GM18861 (cell line): ENCODE data around the gene PNCK.
"Not testable (repeated sequence)": the region's sequence is repeated elsewhere in the genome, so short reads cannot be mapped to it uniquely, and the experiment has no call there.

ENCODE experiments used
- ATAC-seq: cut with Tn5 transposase; IDR thresholded peaks from one replicate; pipeline ENCODE4 v1.9.1; 2021; ENCODE audit not compliant: unreplicated experiment

PNCK gene

DNA sequence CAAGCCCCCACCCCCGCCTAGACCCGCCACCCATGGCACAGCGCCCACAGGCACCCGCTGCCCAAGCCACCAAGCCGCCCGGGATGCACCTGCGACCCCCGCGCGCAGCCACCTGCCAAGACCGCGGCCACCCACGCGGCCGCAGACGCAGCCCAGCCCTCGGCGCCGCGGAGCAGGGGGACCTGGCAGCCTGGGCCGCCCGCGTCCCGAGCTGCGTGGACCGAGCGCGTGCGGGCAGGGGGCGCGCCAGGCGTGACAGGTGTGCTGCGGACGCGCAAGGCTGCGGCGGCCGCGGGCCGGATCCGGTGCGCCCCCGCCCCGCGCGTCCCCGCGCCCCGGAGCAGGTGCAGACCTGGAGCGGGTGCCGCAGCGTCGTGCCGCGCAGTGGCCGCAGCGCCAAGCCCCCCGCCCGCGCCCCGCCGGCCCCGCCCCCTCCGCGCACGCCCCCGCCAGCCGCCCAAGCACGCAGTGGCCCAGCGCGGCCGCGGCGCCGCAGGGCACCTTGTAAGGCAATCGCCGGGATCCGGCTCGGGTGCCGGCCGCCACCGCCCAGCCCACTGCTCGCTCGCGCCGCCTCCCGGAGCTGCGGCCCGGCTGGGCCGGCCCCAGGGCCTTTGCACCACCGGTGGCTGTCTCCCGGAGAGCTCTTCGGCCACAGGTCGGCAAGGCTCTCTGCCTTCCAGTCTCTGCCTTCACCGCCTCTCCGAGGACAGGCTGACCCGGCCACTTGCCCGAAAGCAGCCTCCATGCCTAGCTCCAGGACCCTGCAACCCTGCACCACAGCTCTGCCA, at the start of gene PNCK:
TSS of gene PNCK (minus strand) at position 386 of the 791 bp plus-strand sequence. CDS start 737 bp downstream, outside the sequence.
- ATAC-seq, result no peak

DNA sequence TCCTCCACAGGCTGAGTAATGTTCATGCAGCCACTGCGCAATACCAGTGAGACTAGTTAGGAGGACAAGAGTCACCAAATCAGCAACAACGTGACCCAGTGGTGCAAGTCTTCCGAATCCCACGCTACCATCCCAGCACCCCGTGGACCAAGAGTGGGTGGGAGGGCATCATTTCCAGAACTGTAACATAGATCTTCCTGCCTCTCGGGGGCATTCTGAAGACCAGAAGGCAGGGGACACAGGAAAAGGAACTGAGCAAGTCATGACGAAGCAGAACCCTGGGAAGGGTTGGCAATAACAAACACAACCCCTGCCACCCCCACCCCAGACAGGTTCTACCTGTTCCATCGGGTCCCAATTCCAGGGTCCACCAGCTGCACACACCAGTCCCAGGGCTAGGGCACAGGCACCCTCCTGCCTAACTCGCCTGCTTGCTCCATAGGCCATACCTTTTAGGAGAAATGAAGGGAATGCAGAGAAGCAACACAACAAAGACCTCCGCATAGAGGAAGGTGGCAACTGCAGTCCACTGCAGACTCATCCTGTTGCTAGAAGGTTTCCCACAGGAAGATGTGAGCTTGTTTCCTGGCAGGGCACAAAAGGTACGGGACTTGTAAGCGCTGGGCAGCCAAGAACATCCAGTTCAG, 49.2 kb upstream of the PNCK start:
- ATAC-seq, result no peak

DNA sequence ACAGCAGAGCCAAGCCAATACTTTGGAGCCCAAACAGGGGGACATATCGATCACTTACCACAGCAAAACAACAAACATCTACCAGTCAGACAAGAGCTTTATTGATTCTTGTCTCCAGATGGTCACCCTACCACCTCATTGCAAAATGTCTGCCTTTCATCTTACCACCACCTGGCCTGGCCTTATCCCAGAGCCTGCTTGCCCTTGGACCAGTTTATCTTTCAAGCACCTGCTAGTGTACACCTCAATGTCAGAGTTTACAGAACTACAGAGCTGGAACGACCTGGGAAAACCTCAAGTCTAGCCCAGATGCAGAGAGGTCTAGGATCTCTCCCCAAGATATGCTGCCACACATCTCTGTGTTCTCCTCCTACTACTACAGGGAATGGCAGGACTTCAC, 46.1 kb upstream of the PNCK start:
- ATAC-seq, result no peak

DNA sequence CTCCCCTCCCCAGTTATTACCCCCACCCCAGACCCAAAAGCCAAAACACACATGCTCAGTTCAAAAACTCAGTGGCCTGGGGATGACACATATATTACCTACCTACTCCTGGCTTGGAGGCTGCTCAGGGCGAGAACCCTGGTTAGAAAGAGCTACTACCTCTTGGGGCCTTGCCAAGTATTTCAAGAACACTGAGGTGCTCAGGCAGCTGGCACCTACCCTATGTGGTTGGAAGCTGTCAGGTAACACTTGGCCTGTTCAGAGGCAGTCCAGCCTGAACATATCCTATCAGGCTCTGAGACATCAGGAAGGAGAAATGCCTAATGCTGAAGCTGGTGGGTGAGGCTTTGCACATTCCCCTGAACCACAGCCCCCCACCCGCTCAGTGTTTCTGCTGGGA, 45.6 kb upstream of the PNCK start:
- ATAC-seq, result no peak

DNA sequence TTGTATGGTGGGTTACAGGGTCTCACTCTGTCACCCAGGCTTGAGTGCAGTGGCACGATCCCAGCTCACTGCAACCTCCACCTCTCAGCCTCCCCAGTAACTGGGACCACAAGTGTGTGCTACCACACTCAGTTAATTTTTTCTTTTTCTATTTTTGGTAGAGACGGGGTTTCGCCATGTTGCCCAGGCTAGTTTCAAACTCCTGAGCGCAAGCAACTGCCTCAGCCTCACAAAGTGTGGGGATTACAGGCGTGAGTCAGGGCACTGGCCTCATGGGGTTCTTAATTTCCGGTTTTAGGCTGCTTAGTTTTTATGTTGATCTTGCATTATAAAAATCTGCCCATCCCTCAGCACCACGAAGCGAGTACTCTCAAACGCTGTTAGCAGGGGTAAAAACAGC, 43.8 kb upstream of the PNCK start:
- ATAC-seq, result no peak

DNA sequence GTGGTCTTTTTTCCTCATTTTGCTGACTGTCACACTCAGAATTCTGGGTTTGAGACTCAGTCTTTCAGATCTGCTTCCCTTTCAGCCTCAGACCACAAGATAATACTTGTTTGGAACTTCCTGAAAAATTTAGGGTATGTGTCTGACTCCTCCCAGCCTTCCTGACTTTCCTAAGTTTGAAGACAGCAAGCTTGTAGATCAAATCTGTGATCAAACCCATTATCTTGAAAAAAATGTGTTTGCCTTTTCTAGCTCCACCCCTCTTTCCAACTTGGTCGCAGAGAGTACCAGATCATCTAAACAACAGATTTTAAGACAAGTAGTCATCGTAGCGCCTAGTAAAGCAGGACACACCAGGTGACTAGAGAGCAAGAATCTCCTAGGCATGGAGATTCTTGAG, 40.6 kb upstream of the PNCK start:
- no peak for ATAC-seq

DNA sequence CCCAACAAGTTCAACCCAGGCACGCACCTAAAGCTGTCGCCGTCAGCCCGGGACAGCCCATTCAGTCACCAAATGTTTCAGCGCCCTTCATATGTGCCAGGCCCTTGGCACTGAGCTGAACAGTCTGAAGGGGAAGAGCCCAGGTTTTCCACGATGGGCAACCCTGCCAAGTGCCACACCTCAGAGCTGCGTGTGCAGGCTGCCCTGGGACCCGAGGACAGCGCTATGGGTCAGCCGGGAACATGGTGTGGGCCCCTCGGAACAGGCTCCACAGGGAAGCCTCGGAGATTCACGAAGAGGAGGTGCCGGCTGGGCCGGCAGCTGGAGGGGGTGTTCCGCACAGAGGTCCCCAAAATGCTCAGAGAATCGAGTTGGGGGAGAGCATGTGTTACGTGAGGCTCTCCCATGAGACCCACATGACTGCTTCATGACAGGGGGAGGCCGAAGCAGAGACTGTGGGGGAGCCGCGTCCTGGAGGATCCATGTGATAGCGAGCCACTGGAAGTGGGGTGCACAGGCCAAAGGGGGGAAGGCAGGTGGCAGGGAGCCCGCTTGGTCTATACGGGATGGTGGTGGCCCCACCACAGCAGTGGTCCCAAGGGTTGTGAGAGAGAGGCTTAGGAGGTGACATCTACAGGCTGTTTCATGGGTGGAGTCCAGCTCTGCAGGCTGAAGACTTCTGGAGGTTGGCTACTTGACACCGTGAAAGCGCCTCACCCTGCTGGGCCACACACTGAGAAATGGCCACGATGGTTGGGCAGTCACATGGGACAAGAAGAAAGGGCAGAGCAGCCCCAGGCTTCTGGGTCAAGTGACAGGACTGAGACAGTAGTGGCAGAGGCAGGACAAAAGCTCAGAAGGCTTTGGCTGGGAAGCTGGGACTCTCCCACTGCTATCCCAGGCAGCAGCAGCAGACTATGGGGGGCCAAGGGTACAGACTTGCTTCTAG, 36.4 kb upstream of the PNCK start:
- no peak for ATAC-seq

DNA sequence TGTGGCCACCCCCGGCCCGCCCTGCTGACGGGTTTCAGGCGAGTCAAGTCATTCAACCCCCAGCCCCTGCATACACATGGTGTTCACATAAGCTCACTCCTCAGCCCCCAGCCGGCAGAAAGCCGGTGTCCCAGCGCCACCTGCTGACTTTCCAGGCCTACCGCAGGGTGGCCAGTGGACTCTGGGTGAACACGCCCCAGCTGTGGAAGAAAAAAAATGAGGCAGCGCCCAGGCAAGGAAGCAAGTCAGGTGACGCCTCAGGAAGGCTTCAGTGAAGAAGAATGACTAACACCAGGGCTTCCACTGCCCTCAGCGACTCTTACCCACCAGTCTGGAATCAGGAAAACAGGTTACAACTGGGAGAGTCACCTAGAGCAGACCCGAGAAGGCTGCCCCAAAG, 34.8 kb upstream of the PNCK start:
- no peak for ATAC-seq

DNA sequence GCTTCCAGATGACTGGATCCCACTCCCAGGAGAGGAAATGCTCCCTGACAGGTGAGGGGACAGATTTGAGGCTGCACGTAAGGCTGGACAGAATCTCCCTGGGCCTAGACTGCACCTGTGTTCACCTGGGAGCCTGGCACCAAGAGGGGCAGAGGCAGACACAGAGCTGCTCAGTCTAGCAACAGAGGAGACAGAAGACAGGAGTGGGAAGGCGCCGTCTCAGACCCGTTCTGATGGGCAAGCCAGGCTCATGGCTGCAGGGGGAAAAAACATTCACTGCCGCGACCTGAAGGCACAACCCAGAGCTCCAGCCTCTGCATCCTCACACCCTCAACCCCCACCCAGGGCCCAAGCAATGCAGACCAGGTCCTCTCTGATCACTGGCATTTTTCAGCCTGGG, 33.8 kb upstream of the PNCK start:
- no peak for ATAC-seq

DNA sequence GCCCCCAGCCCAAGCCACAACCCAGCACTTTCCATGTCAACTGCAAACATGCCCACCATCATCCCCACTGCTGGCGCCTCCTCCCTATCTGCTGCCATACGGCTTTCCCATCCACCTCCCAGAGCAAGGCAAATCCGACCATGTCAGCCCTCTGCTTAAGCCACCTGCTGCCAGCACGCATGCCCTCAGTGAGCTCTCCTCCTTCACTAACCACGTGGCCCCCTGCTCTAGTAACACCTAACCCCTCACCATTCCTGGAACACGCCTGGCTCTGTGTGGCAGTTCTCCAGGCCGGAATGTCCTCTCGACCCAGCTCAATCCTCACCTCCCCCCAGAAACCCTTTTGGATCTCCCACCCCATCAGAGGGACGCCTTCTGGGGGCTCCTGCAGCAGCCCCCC, 33.2 kb upstream of the PNCK start:
- no peak for ATAC-seq

DNA sequence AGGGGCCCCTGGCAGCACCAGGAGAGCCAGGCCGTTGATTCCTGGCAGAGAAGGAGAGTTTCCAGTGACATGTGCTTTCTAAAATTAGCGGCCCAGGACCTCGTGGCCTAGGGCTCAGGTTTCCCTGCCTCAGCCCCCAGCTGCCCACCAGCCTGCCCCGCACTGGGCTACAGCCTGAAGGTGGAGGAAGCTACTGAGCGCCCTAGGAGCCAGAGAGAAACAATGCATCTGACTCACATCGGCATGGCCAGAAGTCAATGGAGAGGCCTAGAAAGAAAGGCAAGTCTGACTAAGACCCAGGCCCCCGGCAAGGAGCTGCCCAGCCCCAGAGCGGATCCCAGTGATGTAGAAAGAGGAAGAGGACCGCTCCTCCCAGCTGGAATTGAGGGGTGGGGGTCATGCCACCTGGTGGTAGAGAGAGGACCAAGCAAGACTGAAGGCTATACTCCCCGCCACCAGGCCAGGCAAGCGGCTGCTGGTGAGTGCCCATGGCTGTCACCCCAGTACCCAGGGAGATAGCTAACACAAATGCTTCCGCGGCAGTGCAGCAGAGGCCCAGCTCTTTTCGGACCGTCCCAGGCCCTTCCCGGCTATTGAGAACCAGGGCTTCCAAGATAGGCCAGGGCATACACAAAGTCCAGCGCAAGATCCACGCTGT, 31.9 kb upstream of the PNCK start:
- not testable (repeated sequence) for ATAC-seq

DNA sequence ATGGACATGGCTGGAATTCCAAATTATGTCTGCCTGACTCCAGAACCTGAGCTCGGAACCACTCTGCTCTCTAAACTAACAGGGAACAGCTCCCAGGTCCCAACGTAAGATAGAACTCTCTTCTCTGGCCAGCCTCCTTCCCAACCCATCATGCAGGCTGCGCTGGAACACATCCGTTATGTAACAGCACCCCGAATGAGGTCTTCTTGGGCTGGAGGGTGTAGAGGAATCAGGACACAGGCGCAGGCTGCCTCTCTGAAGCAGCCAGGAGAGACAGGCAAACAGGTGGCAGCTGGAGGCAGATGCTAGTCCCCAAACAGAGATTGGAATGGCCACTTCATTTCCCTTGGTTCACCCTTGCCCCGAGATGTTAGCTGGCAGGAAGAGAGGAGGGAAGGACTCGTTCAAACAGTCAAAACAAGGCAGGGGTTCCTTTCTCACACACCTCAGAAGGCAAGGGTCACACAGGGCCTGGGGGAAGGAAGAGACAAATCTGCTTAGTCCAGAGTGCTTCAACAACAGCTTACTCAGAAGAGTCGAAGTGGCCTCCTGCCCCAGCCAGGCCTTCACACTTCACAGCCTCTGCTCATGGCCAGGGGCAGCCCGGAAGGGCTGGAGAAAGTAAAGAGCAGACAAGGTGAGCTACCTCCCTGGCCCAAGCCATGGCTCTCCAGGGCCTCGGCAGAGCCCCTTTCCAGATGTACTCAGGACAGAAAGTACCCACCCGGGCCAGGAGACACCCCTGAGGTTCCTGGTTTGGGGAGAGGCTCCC, 31.2 kb upstream of the PNCK start:
- ATAC-seq, result not testable (repeated sequence)

DNA sequence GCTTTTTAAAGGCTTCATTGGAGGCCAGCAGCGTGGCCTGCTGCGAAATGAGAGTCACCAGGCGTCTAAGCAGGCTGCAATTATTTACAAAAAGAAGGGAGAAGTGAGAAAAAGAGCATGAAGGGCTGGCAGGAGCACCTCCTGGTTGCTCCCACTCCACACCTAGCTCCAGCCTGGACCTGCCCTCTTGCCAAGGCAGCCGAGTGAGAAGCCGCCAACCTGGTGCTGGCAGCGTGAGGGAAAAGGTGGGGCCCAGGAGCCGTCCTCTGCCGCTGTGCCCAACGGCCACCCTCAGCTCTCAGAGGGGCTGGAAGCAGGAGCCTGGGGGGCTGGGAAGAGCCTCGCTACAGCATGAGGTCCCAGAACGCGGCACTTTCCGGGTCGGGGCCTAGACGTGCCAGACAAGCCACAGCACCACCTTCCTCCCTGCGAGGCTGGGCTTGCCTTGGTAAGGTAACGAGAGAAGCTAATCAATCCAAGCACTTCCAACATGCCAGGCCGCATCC, 30.5 kb upstream of the PNCK start:
- ATAC-seq, result no peak

DNA sequence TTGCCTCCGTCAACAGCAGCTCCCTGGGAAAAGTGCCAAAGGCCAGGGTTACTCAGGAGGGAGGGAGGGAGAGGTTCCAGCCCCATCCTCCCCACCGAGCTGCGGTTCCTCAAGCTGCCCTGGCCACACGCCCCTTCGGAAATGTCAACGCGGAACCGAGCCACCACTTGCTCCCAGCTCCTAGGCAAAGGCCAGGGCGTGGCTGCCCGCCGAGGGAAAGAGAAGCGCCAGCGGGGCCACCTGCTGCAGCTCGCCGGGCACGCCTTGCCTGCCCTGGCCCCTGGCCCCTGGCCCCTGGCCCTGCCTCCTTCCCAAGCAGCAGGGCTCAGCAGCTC, 29.4 kb upstream of the PNCK start:
- ATAC-seq, result no peak

DNA sequence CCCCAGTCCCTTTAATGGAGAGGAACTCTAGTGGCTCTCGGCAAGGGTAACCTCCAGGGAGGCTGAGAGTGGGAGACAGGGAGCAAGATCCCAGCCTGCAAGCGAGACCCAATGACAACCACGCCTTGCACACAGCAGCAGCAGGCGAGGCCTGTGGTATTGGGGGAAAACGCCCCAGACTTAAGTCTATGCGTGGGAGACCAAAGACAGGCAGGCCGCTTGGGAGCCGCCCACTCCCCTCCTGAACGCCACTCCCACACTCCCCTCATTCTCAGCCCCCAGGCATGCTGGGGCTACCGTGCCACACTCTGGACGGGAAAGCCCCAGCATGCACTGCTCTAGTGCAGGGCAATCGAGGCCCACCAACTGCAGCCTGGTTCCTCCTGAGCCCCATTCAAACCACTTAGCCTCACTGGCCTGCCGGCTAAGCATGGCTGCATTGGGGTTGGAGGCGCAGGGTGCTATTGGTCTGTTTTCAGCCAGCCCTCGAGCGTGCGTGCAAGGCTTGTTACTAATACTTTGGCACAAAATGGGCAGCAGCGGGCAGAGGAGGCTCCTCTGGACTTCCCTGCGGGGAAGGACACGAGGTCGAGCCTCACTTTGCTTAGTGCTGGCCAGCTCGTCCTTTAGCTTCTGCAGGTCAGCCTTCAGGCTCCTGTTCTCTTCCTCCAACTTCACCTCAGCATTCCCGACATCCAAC, 28.9 kb upstream of the PNCK start:
- ATAC-seq, result no peak

DNA sequence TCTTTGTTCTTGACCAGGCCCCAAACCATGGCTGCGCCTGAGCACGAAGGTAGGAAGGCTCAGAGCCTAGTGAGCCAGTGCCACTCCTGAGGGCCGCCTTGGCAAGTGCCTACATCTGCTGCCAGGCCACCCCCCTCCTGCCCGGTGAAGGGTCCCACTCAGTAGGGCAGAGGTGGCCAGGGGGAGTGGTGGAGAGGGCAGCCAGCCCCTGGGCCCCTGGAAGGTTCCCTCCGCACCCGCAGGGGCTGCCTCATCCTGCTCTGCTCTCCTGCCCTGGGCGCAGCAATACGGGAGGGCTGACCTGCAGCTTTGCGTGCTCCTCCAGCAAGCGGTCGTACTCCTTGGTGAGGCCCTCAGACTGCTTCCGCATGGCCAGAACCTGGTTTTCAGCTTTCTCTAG, 28.1 kb upstream of the PNCK start:
- ATAC-seq, result no peak

DNA sequence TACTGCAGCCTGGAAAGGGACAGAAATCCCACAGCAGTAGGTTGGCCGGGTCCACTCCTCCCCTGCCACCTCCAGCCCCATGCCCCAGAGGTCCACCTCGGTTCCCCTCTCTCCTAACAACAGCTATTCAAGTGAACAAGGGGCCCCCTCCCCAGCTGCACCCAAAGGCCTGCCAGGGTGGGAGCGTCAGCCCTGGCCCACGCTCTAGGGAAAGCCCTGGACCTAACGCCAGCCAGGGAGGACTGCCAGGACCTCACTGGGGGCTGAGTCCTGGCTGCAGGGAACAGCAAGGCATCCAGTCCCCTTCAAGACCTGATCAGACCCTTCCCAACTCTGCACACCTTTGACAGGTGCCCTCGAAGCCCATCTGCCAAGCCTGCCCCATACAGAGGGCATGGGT, 27.4 kb upstream of the PNCK start:
- ATAC-seq, result no peak

DNA sequence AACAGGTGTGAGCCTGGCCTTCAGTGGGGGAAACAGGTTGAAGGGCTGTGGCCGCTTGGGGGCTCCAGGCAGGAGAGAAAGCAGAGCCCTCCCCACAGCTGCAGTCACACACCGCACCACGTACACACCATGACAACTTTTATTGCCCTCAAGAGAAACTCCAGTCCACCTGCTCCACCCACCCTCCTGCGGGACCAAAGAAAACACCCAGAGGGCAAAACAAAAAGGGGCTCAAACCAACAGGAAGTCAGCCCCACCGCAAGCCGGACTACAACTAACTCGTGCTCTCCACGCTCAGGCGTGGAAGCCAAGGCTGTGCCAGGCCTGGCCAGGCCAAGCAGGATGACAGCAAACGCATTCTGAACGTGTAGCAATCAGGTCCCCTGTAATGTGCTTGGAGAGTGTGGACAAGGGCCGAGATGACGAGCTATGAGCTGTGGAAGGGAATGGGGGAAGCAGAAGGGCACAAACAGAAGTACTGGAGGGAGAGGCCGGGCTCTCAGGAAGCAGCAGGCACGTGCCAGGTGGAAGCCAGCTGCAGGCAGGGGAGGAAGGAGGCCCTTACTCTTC, 26.8 kb upstream of the PNCK start:
- ATAC-seq, result no peak

DNA sequence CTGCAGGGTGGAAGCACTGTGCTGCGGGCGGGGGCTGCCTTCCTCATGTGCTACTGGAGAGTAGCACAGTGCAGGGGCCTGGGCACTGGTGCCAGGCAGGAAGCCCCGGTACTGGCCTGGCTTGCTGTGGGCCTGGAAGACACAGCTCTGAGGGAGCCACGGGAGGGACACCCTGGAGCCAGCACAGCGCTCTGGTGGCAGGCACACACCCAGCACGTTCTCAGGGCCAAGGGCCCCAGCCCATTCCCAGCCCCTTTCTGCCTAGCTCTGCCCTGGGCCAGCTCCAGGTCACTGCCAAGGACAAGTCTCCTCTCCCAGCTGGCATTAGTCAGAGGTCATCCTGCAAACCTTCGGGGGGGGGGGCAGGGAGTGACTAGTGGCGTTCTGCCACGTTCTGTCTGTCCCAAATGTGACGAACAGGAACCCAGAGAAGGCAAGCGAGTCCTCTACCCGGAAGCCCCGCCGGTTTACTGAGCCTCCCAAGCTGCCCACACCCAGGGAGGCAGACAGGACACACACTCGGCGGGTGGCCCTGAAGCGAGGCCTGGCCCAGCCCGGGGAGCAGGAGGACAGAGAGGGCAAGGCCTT, 26.3 kb upstream of the PNCK start:
- ATAC-seq, result not testable (repeated sequence)
